Stimulated activated CD8-positive, alpha-beta memory T cell treated with anti-CD3 and anti-CD28 coated beads, Interleukin-2, amount 100 ng/mL, for 1 hour (primary cell): ENCODE measurements around the gene ODAD4.

Experiments used
- DNase-seq, 2 donors: peaks; one replicate each; pipeline ENCODE4 v3.0.0-alpha.2; 2020; ENCODE audit warnings: low read depth in 2 of 2

The ODAD4 gene

GRCh38 chr17:41930009-41930832 is at the start of gene ODAD4:
ODAD4 (plus strand) TSS chr17:41930617; CDS start chr17:41930724, 107 bp downstream.
- DNase-seq: peak; percentile 91 to 92

DNA sequence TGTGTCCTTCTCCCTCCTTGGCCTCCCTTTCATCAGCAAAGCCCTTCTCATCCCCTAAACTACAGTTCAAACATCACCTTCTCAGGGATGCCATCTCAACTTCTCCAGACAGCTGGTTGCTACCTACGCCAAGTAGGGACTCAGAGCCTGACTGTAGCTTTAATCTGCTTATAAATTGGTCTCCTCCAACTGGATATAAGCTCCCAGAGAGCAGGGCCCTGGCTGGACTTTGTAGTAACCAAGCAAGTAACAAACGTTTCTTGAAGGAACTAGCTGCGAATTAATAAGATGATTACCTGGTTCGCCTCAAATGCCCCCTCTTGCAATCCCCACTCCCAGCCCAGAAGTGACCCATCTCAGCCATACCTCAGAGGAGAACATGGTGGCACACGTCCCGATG is 47.7 kb upstream of the ODAD4 start:
- DNase-seq: no peak

GRCh38 chr17:41885733-41886132 is 44.7 kb upstream of the ODAD4 start:
- DNase-seq: no peak

- DNase-seq: no peak
Measured at GRCh38 chr17:41888332-41888965, 42.0 kb upstream of the ODAD4 start.

DNA sequence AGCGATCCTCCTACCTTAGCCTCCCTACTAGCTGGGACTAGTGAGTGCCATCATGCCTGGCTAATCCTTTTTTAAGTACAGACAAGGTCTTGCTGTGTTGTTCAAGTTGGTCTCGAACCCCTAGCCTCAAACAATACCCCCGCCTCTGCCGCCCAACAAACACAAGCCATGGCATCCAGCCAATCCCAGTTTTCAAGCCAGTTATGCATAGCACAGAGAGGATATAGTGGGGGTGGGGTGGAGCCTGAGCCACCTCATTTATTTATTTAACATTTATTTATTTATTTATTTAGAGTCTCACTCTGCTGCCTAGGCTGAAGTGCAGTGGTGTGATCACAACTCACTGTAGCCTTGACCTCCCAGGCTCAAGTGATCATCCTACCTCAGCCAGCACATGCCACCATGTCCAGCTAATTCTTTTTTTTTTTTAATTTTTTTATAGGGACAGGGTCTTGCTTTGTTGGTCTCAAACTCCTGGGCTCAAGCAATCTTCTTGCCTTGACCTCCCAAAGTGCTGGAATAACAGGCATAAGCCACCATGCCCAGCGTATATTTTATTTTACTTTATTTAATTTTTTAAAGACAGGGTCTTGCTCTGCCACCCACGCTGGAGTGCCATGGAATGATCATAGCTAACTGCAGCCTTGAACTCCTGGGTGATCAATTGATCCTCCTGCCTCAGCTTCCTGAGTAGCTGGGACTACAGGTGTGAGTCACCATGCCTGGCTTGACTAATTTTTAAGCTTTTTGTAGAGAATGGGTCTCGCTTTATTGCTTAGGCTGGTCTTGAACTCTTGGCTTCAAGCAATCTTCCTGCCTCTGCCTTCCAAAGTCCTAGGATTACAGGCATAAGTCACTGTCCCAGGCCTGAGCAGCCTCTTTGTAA is 39.0 kb upstream of the ODAD4 start:
- DNase-seq: no peak

DNA sequence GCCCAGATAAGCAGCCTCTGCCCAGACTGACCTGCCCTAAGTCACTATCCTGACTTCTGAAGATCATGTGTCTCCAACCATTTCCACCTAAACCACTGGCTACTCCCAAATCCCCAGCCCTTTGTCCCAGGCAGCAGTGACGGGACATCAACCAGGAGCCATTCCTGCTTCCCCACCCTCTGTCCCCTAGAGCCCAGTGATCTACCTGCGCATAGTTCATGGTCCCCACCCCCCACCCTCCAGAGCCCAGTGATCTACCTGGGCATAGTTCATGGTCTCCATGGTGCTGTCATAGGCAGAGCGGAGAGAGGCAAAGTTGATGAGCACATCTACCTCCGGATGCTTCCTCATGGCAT is 38.4 kb upstream of the ODAD4 start:
- DNase-seq: no peak

DNA sequence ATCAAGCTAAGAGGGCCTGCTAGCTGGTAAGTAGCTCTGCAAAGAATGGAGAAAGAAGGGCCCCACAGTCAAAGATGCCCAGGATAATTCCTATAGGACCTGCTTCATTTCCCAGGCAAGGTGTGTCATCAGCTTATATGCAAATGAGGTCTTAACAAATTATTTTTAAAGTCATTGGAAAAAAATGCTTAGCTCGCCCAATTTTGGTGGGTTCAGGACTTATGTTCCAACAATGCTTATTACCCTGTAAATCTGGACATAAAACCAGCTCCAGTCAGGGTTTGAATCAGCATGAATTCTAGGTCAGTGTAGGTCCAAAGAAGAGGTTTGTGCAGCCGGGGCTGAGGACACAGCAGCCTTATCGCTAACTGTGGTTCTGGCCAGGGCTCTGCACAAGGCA is 37.0 kb upstream of the ODAD4 start:
- no peak for DNase-seq

- DNase-seq: no peak
Measured at GRCh38 chr17:41894791-41895331, 35.6 kb upstream of the ODAD4 start.

- no peak for DNase-seq
Measured at GRCh38 chr17:41895617-41896016, 34.8 kb upstream of the ODAD4 start.

DNA sequence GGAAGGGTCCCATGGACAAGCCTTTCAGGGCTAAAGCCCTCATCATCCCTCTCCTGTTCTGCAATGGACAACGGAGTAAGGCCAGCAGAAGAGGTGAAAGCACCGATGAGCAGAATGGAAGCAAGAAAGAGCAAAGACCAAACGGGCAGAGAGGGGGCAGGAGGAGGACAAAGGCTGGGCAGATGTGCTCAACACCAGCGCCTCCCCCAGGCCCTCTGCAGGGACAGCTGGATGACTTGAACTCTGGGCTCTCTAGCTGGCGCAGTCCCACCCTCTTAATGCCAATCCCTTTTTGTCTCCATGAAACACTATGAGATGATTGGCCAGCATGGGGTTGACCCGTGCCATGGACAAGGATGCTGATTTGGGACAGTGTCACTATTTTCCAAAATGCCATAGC is 33.7 kb upstream of the ODAD4 start:
- DNase-seq: no peak

- no peak for DNase-seq
Measured at GRCh38 chr17:41901646-41902045, 28.8 kb upstream of the ODAD4 start.

GRCh38 chr17:41904242-41904841 is 26.1 kb upstream of the ODAD4 start:
- no peak for DNase-seq

DNA sequence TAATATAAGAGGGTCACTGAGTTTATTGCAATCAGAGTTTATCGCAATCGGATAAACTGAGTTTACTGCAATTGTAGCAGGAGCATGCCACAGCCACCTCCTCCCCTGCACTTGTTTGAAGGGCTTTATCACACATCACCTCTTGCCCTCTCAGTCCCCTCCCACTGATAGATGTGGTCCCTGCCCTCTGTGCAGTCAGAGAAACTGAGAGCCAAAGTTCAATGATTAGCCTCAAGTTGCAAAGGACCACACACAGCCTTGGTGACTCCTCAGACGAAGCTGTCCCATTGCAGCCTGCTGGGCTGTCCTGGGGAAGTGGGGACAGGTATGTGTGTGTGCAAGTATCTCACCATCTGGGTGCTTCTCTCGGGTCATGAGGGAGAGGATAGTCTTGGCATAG is 25.2 kb upstream of the ODAD4 start:
- no peak for DNase-seq

DNA sequence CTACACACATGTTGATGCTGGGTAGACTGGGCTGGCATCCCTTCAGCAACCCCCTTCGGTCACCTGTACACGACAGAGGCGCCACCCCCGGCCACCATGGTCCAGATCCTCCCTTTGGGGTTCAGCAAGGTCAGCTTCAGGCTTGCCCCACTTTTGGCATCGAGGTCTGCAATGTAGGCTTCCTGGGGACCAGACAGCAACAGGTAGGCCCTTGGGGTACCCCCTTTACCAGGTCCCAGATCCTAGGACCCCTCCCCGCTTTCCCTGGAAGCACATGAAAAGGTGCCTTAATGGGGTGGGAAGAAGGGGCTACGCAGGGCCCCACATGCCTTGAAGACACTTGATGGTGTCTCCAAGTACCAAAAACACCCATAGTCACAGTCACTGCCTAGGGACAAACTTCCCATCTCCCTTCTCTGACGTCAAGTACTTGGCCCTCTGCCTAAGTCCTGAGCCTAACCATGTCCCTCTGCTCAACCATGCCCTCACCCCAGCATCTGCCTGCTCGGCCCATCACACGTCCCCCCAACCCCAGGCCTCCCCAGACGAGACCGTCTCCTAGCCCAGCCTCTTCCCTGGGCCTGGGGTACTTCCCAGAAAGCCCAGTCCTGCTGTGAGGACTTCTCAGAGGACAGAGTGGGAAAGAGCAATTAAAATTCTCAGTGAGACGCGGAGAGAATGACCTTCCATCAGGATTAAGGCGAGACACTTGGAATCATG is 23.8 kb upstream of the ODAD4 start:
- DNase-seq: no peak

DNA sequence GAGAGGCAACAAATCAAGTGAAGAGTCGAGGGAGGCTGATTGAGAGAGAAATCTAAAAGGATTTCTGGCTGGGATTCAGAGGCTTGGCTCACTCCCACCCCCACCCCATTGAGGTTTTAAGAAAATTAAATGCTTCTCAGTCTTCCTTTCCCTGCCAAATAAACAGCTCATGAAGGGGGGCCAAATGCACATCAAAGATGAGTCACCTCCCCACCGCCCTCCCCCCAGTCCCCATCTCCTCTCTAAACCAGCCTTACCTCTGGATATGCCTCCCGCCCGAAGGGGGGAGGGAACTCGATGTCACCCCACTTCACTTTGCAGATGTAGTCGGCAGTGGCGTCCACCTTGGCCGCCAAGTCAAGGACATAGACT is 23.2 kb upstream of the ODAD4 start:
- DNase-seq: no peak

- DNase-seq: no peak
Measured at GRCh38 chr17:41907633-41908539, 22.5 kb upstream of the ODAD4 start.

GRCh38 chr17:41909088-41909487 is 21.3 kb upstream of the ODAD4 start:
- no peak for DNase-seq

DNA sequence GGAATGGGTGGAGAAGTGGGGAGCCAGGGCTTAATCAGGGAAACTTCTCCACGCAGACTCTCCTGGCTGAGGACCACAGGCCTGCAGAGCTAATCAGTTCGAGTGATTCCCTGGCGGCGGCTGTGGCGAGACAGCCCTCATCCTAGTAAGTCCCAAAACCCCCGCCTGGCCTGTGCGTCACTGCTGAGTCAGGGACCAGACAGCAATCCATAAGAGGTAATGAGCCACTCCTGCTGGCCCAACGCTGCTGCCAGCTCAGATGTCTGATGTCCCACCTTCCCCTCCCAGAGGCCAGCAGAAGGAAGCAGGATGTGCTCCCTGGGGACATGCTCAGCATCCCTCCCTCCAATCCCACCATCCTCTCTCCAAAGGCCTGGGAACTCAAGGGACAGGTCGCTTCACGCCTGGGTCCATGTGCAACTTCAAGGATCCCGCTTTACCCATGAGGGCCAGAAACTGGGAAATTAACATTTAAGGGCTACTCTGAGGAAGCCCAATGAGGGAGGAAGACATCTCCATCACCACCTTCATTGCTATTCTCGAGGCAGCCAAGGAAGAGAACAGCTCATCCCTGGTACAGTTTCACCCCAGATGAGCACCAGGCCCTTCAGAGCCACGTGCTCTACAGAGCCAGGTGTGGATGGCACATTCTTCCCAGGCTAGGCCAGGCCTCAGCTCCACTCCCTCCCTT is 19.6 kb upstream of the ODAD4 start:
- DNase-seq: no peak

GRCh38 chr17:41912925-41913324 is 17.5 kb upstream of the ODAD4 start:
- DNase-seq: no peak

GRCh38 chr17:41913798-41914197 is 16.6 kb upstream of the ODAD4 start:
- DNase-seq: no peak
